HT1080 (cell line): ENCODE data around the gene IL21. TPM values are rescaled to one million over a fixed set of nuclear protein-coding genes. Genes with fewer than 3 reads are reported as not detected.
"Not testable (repeated sequence)": the region's sequence is repeated elsewhere in the genome, so short reads cannot be mapped to it uniquely, and the experiment has no call there.

Source experiments
- DNase-seq: peaks from one replicate; pipeline ENCODE4 v3.0.0-alpha.2; 2015; ENCODE audit warnings: low read depth
- total RNA-seq: library from RNA; depleted of rRNA; stranded (reverse); fragments of >200 nt; shearing (Covaris generic); gene quantifications from 2 replicates; pipeline ENCODE4 v1.2.3, GENCODE V29; 2014; rRNA removed

IL21 gene
- total RNA-seq, 1 experiment from 2014 or later: not detected

- no peak for DNase-seq
Measured at GRCh38 chr4:122583906-122584305, 37.0 kb downstream of the IL21 start.

- DNase-seq: peak; percentile 37
Measured at GRCh38 chr4:122577808-122578781, 42.8 kb downstream of the IL21 start.

GRCh38 chr4:122577189-122577553, 43.7 kb downstream of the IL21 start:
- DNase-seq: no peak

GRCh38 chr4:122576261-122577188, 44.3 kb downstream of the IL21 start:
- DNase-seq: peak; percentile 58

GRCh38 chr4:122574347-122574746, 46.5 kb downstream of the IL21 start:
- DNase-seq: not testable (repeated sequence)

GRCh38 chr4:122562449-122562848, 58.4 kb downstream of the IL21 start:
- DNase-seq: no peak

Other genes with a start within 250 kb of the IL21 start
- gene ADAD1, start 242.1 kb downstream of the IL21 start, total RNA-seq: not detected in 2 replicates
- gene IL2, start 164.3 kb downstream of the IL21 start, total RNA-seq: not detected in 2 replicates
- 1.5 and 1.7 TPM in 2 replicates for gene BBS12, start 111.6 kb upstream of the IL21 start, total RNA-seq
- 16.7 and 16.8 TPM in 2 replicates for gene FGF2, start 205.8 kb upstream of the IL21 start, total RNA-seq